MM.1S (cell line): ENCODE results near the gene SAE1.

Source experiments
- DNase-seq: peaks from one replicate; pipeline ENCODE4 v3.0.0-alpha.2; 2015
- H2AFZ ChIP-seq: fragments of 300-600 bp; sonication (generic); 2 replicates; pipeline ENCODE4 v1.6.0; 2016; ENCODE audit warnings: antibody characterized with exemption, low read length
- H3F3A ChIP-seq: fragments of 300-600 bp; sonication (generic); 2 replicates; pipeline ENCODE4 v1.6.1; 2016; ENCODE audit warnings: mild to moderate bottlenecking, antibody characterized with exemption, low read length, moderate library complexity, mixed read lengths; ENCODE audit not compliant: insufficient read depth
- H3K27ac ChIP-seq: fragments of 300-600 bp; sonication (generic); 2 replicates; pipeline ENCODE4 v1.5.1; 2016; ENCODE audit warnings: mild to moderate bottlenecking, low read length
- H3K27me3 ChIP-seq: fragments of 300-600 bp; sonication (generic); replicated peaks from 2 replicates; pipeline ENCODE4 v1.6.0; 2016; ENCODE audit warnings: low read length; ENCODE audit not compliant: insufficient read depth
- H3K36me3 ChIP-seq: fragments of 300-600 bp; sonication (generic); replicated peaks from 2 replicates; pipeline ENCODE4 v1.6.1; 2016; ENCODE audit warnings: mild to moderate bottlenecking, low read length, mixed read lengths; ENCODE audit not compliant: insufficient read depth
- H3K4me1 ChIP-seq: fragments of 300-600 bp; sonication (generic); 2 replicates; pipeline ENCODE4 v1.6.1; 2016; ENCODE audit warnings: low read length, mixed read lengths
- H3K4me2 ChIP-seq: fragments of 300-600 bp; sonication (generic); 2 replicates; pipeline ENCODE4 v1.6.0; 2016; ENCODE audit warnings: low read depth, low read length
- H3K4me3 ChIP-seq: fragments of 300-600 bp; sonication (generic); 2 replicates; pipeline ENCODE4 v1.5.1; 2016; ENCODE audit warnings: low read length, mixed read lengths
- H3K79me2 ChIP-seq: fragments of 300-600 bp; sonication (generic); 2 replicates; pipeline ENCODE4 v1.6.1; 2016; ENCODE audit warnings: mixed run types, low read length, mixed read lengths
- H3K9ac ChIP-seq: fragments of 300-600 bp; sonication (generic); 2 replicates; pipeline ENCODE4 v1.6.1; 2016; ENCODE audit warnings: low read length, mixed read lengths
- H3K9me2 ChIP-seq: fragments of 300-600 bp; sonication (generic); replicated peaks from 2 replicates; pipeline ENCODE4 v1.6.1; 2016; ENCODE audit warnings: mild to moderate bottlenecking, low read length, mixed read lengths; ENCODE audit not compliant: insufficient read depth
- H3K9me3 ChIP-seq: fragments of 300-600 bp; sonication (generic); replicated peaks from 2 replicates; pipeline ENCODE4 v1.6.1; 2016; ENCODE audit warnings: mild to moderate bottlenecking, low read length, mixed read lengths; ENCODE audit not compliant: insufficient read depth
- H4K20me1 ChIP-seq: fragments of 300-600 bp; sonication (generic); 2 replicates; pipeline ENCODE4 v1.6.1; 2016; ENCODE audit warnings: mild to moderate bottlenecking, low read length, moderate library complexity, mixed read lengths; ENCODE audit not compliant: insufficient read depth
- CTCF ChIP-seq: fragments of 300-600 bp; sonication (generic); IDR thresholded peaks from 2 replicates; pipeline ENCODE4 v1.5.1; 2016; ENCODE audit warnings: antibody characterized with exemption, low read length, mixed read lengths
- EZH2 ChIP-seq: fragments of 300-600 bp; sonication (generic); optimal IDR thresholded peaks from 2 replicates; pipeline ENCODE3; 2017; ENCODE audit warnings: low read depth, mild to moderate bottlenecking, antibody characterized with exemption, low read length, mixed read lengths
- EZH2phosphoT487 ChIP-seq: fragments of 300-600 bp; sonication (generic); IDR thresholded peaks from 2 replicates; pipeline ENCODE4 v1.6.1; 2018; ENCODE audit warnings: antibody characterized with exemption, low read length

Gene SAE1

GRCh38 chr19:47209319-47210179 lies 78.9 kb downstream of the SAE1 start:
- no peak overlapping the region for H3K4me2 ChIP-seq
- peak overlapping the region; percentile 48; the same call in 1 of the 2 replicates for H3K27ac ChIP-seq
- DNase-seq: no peak
- H3K4me1 ChIP-seq: peaks cover 7% of the 10 kb centered on the region; the same call in 1 of the 2 replicates
- no peaks in the 10 kb centered on the region for H4K20me1 ChIP-seq
- H3K9ac ChIP-seq: no peak overlapping the region
- H3K9me2 ChIP-seq: no peaks in the 10 kb centered on the region
- no peaks in the 10 kb centered on the region for H3K27me3 ChIP-seq
- no peak overlapping the region for H2AFZ ChIP-seq
- no peaks in the 10 kb centered on the region for H3K9me3 ChIP-seq
- no peak overlapping the region for H3K4me3 ChIP-seq
- peaks cover 13% of the 10 kb centered on the region for H3F3A ChIP-seq
- 0 out of 2 replicates have a peak, but pooled peaks cover 8% of the 10 kb centered on the region for H3K79me2 ChIP-seq
- TF ChIP-seq CTCF (no peak), EZH2 (no peak), EZH2phosphoT487 (no peak)
- no peaks in the 10 kb centered on the region for H3K36me3 ChIP-seq

GRCh38 chr19:47210180-47210490 lies 79.5 kb downstream of the SAE1 start:
- H3K9ac ChIP-seq: no peak overlapping the region
- no peak overlapping the region for H3K4me2 ChIP-seq
- H3K9me2 ChIP-seq: no peaks in the 10 kb centered on the region
- H3K27me3 ChIP-seq: no peaks in the 10 kb centered on the region
- peaks cover 7% of the 10 kb centered on the region; the same call in 1 of the 2 replicates for H3K4me1 ChIP-seq
- no peak overlapping the region for H3K4me3 ChIP-seq
- TF ChIP-seq EZH2 (no peak), CTCF (no peak), EZH2phosphoT487 (no peak)
- H3K9me3 ChIP-seq: no peaks in the 10 kb centered on the region
- H3K79me2 ChIP-seq: 0 out of 2 replicates have a peak, but pooled peaks cover 4% of the 10 kb centered on the region
- H2AFZ ChIP-seq: no peak overlapping the region
- DNase-seq: no peak
- no peaks in the 10 kb centered on the region for H4K20me1 ChIP-seq
- H3K36me3 ChIP-seq: no peaks in the 10 kb centered on the region
- H3F3A ChIP-seq: peaks cover 13% of the 10 kb centered on the region
- peak overlapping the region; percentile 48; the same call in 1 of the 2 replicates for H3K27ac ChIP-seq

GRCh38 chr19:47210689-47211316 lies 80.2 kb downstream of the SAE1 start:
- no peaks in the 10 kb centered on the region for H4K20me1 ChIP-seq
- peak; percentile 76 for DNase-seq
- TF ChIP-seq EZH2 (no peak), EZH2phosphoT487 (no peak), CTCF (peak; percentile 80)
- peaks cover 13% of the 10 kb centered on the region for H3F3A ChIP-seq
- H3K79me2 ChIP-seq: 0 out of 2 replicates have a peak, but pooled peaks cover 2% of the 10 kb centered on the region
- peaks cover 7% of the 10 kb centered on the region; the same call in 1 of the 2 replicates for H3K4me1 ChIP-seq
- H3K9ac ChIP-seq: no peak overlapping the region
- peak overlapping the region; percentile 48; the same call in 1 of the 2 replicates for H3K27ac ChIP-seq
- H3K4me2 ChIP-seq: no peak overlapping the region
- H3K36me3 ChIP-seq: no peaks in the 10 kb centered on the region
- H3K4me3 ChIP-seq: no peak overlapping the region
- no peaks in the 10 kb centered on the region for H3K9me3 ChIP-seq
- H3K27me3 ChIP-seq: no peaks in the 10 kb centered on the region
- H3K9me2 ChIP-seq: no peaks in the 10 kb centered on the region
- no peak overlapping the region for H2AFZ ChIP-seq
